BJ (cell line): ENCODE measurements around the gene KIF16B. TPM values are rescaled to one million over a fixed set of nuclear protein-coding genes. Genes with fewer than 3 reads are reported as not detected.

ENCODE experiments used
- CTCF ChIA-PET: fragments of 350-600 bp; formaldehyde crosslinking; extraction: SDS; loops from one replicate; lab custom pipeline; 2021; ENCODE audit warnings: antibody characterized with exemption, inconsistent platforms; lab: Yijun Ruan, JAX
- POLR2A ChIA-PET: fragments of 300-600 bp; sonication (Branson Sonifier 250); formaldehyde crosslinking; extraction: SDS; loops from one replicate; lab custom pipeline; 2021; ENCODE audit warnings: antibody characterized with exemption; lab: Charles Lee
- DNase-seq: peaks from one replicate; pipeline ENCODE4 v3.0.0-alpha.2; 2011; ENCODE audit warnings: low read depth
- H3K27me3 ChIP-seq: 2 replicates; pipeline ENCODE4 v1.6.0; 2011; ENCODE audit warnings: low read length; ENCODE audit not compliant: control insufficient read depth, insufficient read depth
- H3K36me3 ChIP-seq: 2 replicates; pipeline ENCODE4 v1.5.1; 2011; ENCODE audit warnings: low read length; ENCODE audit not compliant: control insufficient read depth, insufficient read depth
- H3K4me3 ChIP-seq: 2 replicates; pipeline ENCODE4 v1.5.1; 2011; ENCODE audit warnings: low read depth, mild to moderate bottlenecking, control low read depth, low read length
- polyA plus RNA-seq: library from polyadenylated mRNA; depleted of rRNA; stranded (reverse); fragments of >200 nt; gene quantifications from 2 replicates; pipeline ENCODE4 v1.2.3, GENCODE V29; 2011
- TF ChIP-seq, protein P1 (sequence below): IDR thresholded peaks from 2 replicates; pipeline ENCODE4 v1.5.1; 2011; ENCODE audit warnings: low read depth, mild to moderate bottlenecking, control low read depth, inconsistent platforms, low read length, moderate library complexity; ENCODE audit not compliant: insufficient read depth

The KIF16B gene
- polyA plus RNA-seq, 1 experiment = 3.2 TPM

DNA sequence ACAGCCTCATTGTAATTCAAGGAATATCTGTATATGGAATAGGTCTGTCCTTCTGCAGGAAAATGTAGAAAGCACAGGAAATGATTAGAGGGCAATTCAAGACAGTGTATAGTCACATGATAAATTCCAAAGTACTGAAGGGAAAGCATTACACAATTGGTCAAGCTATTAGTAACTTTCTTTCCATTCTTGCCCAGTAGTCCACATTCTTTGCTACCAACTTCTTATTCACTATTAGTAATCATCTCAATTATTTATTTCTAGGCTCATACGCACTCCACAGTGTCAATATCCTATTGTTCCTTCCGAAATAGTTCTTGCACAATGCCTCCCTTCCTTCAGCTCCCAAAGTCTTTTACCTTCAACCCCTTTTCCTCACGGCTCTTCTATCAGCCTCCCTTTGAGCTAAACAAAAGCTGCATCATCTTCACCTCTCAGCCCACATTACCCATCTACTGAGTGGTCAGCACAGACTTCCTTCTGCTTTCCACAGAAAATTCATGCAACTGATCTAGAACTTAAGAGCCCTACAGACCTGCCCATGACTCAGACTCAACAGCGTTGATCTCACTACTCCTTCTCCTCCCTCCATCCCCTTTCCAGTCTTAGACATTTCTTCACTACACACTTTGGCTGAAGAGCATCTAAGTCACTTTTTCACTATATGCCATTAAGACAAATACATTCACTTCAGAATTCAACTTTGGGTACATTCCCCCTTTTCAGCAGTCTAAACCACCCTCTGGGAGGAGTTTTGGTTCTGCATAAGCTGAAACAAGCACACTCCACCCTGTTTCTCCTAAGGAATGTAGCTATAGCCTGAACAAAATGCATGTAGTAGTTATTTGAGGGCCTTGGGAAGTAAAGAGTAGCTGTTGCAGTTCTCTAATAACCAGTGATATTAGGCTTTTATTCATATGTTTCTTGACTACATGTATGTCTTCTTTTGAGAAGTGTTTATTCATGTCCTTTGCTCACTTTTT is 157.9 kb downstream of the KIF16B start:
- POLR2A ChIA-PET = no interaction called here
- Histone ChIP-seq H3K36me3 (no peaks in the 10 kb centered on the region; the same call in 1 of the 2 replicates), H3K4me3 (no peak overlapping the region), H3K27me3 (no peaks in the 10 kb centered on the region)
- CTCF ChIA-PET = interaction anchor here (0.6 kb wide), 1 partner anchor 1713 kb away, joined by 3 read pairs; no protein-coding TSS in a partner anchor
- no peak for DNase-seq
- TF ChIP-seq, protein P1, sequence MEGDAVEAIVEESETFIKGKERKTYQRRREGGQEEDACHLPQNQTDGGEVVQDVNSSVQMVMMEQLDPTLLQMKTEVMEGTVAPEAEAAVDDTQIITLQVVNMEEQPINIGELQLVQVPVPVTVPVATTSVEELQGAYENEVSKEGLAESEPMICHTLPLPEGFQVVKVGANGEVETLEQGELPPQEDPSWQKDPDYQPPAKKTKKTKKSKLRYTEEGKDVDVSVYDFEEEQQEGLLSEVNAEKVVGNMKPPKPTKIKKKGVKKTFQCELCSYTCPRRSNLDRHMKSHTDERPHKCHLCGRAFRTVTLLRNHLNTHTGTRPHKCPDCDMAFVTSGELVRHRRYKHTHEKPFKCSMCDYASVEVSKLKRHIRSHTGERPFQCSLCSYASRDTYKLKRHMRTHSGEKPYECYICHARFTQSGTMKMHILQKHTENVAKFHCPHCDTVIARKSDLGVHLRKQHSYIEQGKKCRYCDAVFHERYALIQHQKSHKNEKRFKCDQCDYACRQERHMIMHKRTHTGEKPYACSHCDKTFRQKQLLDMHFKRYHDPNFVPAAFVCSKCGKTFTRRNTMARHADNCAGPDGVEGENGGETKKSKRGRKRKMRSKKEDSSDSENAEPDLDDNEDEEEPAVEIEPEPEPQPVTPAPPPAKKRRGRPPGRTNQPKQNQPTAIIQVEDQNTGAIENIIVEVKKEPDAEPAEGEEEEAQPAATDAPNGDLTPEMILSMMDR = no peak

DNA sequence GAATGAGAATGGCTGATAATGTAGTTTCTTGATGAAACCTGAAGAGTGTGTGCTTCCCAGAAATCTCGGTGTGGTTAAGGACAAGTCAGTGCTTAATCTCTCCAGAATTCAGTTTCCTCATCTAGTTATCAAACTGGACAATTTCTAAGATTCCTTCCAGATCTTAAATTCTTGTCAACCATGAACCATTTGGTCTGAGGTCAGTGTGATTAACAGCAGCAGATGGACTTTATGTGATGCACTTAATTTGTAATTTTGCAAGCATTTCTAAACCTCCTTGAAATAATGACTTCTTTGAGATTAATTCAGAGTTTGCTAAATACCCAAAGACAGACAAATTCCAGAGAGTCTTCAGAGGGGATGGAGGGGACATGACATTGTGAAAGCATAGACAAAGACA is 160.3 kb downstream of the KIF16B start:
- TF ChIP-seq, protein P1 = no peak
- H3K36me3 ChIP-seq = no peaks in the 10 kb centered on the region
- H3K4me3 ChIP-seq = no peak overlapping the region
- DNase-seq = peak; percentile 5
- POLR2A ChIA-PET = no interaction called here
- CTCF ChIA-PET = no interaction called here
- no peaks in the 10 kb centered on the region for H3K27me3 ChIP-seq

DNA sequence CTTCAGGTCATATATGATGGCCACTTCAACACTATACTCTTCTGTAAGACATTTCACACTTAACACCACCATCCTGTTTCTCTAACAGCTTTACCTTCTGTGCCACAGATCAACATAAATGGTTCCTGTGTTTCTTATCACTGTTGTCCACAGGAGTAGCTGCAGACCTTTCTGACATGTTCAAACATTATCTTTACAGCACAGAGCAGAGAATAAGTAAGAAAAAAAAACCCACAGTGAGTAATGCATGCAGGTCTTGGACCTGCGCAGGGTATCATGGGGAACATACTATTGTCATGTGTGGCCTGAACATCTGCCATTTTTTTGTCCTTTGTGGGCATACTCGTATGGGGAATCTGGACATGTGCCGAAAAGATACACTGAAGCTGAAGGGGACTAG is 161.9 kb downstream of the KIF16B start:
- ChIA-PET POLR2A (no interaction called here), CTCF (no interaction called here)
- Histone ChIP-seq H3K4me3 (no peak overlapping the region), H3K36me3 (no peaks in the 10 kb centered on the region), H3K27me3 (no peaks in the 10 kb centered on the region)
- TF ChIP-seq, protein P1 = no peak
- no peak for DNase-seq

DNA sequence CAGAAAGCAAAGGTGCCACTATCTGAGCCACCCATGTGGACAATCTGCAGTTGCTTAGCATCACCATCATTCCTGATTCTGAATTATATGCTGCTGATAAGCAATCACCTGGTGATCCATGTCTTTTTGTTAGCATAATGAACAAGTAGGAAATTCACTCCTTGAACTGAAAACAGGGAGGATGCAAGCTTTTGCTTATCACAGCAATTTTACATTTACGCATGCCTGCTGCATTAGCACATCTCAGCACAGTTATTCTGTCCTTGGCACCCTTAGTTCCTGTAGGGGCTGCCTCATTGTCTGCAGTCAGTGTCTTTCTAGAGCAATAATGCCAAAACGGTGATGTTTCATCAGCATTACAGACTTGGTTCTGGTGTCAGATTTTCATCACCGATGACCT is 162.6 kb downstream of the KIF16B start:
- Histone ChIP-seq H3K27me3 (no peaks in the 10 kb centered on the region), H3K36me3 (no peaks in the 10 kb centered on the region), H3K4me3 (no peak overlapping the region)
- DNase-seq = no peak
- ChIA-PET POLR2A (no interaction called here), CTCF (no interaction called here)
- TF ChIP-seq, protein P1 = no peak

DNA sequence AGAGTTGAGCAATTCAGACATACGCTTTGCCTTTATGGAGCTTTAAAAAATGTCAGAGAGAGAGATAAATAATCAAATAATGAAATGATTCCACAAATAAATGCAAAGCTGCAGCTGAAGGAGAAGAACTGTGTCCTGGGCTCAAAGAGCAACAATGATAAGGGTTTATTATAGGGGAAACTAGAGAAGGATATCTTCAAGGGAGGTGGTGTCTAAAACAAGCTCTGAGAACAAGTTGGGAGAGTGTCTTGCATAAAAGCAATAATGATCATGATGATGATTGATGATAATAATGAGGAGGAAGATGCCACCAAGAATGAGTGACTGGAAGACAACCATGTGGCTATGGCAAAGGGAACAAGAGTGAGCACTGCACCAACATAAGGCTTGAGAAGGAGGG is 164.3 kb downstream of the KIF16B start:
- Histone ChIP-seq H3K36me3 (no peaks in the 10 kb centered on the region), H3K4me3 (no peak overlapping the region), H3K27me3 (no peaks in the 10 kb centered on the region)
- ChIA-PET POLR2A (no interaction called here), CTCF (no interaction called here)
- TF ChIP-seq, protein P1 = no peak
- DNase-seq = no peak
